WTC11 (cell line): ENCODE results near the gene OGFR.

Experiments
- CBFB ChIP-seq: sonication (generic); formaldehyde crosslinking; IDR thresholded peaks from 2 replicates; pipeline ENCODE4 v1.8.1; 2022; ENCODE audit warnings: mild to moderate bottlenecking, low read depth, missing genetic modification reagents
- E2F5 ChIP-seq: sonication (generic); formaldehyde crosslinking; IDR thresholded peaks from 2 replicates; pipeline ENCODE4 v1.8.1; 2022; ENCODE audit warnings: mild to moderate bottlenecking, moderate library complexity, missing genetic modification reagents
- ELF4 ChIP-seq: sonication (generic); formaldehyde crosslinking; IDR thresholded peaks from 2 replicates; pipeline ENCODE4 v1.8.1; 2022; ENCODE audit warnings: low read depth, mild to moderate bottlenecking, moderate library complexity, missing genetic modification reagents
- JUN ChIP-seq: sonication (generic); formaldehyde crosslinking; IDR thresholded peaks from 2 replicates; pipeline ENCODE4 v1.8.0; 2023; ENCODE audit warnings: mild to moderate bottlenecking, missing genetic modification reagents
- NFATC4 ChIP-seq: fragments of 250-450 bp; sonication (Bioruptor Pico); IDR thresholded peaks from 2 replicates; pipeline ENCODE4 v1.9.0; 2021; ENCODE audit warnings: mild to moderate bottlenecking
- NR2C2 ChIP-seq: sonication (generic); formaldehyde crosslinking; IDR thresholded peaks from 2 replicates; pipeline ENCODE4 v1.8.0; 2022; ENCODE audit warnings: mild to moderate bottlenecking, missing genetic modification reagents
- USF2 ChIP-seq: sonication (generic); formaldehyde crosslinking; IDR thresholded peaks from 2 replicates; pipeline ENCODE4 v1.8.1; 2023; ENCODE audit warnings: mild to moderate bottlenecking, missing genetic modification reagents, moderate library complexity
- TF ChIP-seq, protein P1 (sequence below): fragments of 200-600 bp; IDR thresholded peaks from 2 replicates; pipeline ENCODE4 v1.8.0; 2022; ENCODE audit warnings: antibody characterized with exemption
- TF ChIP-seq, protein P2 (sequence below): sonication (generic); formaldehyde crosslinking; IDR thresholded peaks from 2 replicates; pipeline ENCODE4 v1.8.1; 2023; ENCODE audit warnings: mild to moderate bottlenecking, missing genetic modification reagents
- TF ChIP-seq, protein P3 (sequence below): fragments of 250-450 bp; sonication (Bioruptor Pico); IDR thresholded peaks from 2 replicates; pipeline ENCODE4 v2.1.2; 2022; ENCODE audit warnings: mild to moderate bottlenecking, moderate library complexity
- TF ChIP-seq, protein P4 (sequence below): sonication (generic); formaldehyde crosslinking; IDR thresholded peaks from 2 replicates; pipeline ENCODE4 v1.8.0; 2023; ENCODE audit warnings: missing genetic modification reagents, mild to moderate bottlenecking, borderline replicate concordance

DNA sequence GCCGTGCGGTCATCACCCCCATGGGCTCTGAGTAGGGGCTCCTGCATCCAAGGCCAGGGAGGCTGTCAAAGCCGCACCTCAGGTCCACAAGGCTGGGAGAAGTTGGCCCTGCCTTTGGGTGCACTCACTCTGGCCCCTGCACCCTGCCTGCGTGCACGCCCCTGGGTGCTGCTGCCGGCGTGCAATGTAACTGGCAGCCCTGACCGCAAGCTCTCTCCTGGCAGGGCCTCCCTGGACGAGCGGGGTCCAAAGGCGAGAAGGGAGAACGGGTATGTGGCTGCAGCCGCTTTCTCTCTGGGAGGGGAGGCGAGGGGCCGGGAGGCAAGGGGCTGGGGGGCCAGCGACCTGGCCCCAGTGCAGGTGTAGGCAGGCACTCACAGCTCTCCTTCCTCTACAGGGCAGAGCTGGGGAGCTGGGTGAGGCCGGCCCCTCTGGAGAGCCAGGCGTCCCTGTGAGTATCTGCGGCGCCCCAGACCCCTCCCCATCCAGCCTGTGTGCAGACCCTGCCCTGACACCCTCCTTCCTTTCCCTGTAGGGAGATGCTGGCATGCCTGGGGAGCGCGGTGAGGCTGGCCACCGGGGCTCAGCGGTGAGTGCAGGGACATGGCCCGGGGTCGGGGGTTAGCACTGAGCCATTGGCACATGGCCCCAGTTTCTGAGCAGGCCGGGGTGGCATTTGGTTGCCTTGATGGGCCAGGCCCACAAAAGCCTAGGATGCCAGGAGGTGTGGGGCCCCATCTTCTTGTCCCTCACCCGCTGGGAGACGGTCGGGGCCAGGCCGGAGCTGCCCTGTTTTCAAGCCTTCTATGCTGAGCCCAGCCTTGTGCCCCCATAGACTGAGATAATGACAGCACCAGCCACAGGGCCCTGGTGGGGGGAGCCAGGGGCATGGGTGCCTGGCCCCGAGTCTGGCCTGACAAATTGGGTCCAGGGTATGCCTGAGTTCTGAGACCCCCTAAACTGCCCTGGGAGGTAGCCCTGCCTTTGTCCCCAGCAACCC is 24.9 kb downstream of the OGFR start:
- TF ChIP-seq, protein P1, sequence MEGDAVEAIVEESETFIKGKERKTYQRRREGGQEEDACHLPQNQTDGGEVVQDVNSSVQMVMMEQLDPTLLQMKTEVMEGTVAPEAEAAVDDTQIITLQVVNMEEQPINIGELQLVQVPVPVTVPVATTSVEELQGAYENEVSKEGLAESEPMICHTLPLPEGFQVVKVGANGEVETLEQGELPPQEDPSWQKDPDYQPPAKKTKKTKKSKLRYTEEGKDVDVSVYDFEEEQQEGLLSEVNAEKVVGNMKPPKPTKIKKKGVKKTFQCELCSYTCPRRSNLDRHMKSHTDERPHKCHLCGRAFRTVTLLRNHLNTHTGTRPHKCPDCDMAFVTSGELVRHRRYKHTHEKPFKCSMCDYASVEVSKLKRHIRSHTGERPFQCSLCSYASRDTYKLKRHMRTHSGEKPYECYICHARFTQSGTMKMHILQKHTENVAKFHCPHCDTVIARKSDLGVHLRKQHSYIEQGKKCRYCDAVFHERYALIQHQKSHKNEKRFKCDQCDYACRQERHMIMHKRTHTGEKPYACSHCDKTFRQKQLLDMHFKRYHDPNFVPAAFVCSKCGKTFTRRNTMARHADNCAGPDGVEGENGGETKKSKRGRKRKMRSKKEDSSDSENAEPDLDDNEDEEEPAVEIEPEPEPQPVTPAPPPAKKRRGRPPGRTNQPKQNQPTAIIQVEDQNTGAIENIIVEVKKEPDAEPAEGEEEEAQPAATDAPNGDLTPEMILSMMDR = no peak
- TF ChIP-seq NR2C2 (CRISPR knock-in tag) = no peak
- TF ChIP-seq USF2 (CRISPR knock-in tag) = no peak
- TF ChIP-seq, protein P2, sequence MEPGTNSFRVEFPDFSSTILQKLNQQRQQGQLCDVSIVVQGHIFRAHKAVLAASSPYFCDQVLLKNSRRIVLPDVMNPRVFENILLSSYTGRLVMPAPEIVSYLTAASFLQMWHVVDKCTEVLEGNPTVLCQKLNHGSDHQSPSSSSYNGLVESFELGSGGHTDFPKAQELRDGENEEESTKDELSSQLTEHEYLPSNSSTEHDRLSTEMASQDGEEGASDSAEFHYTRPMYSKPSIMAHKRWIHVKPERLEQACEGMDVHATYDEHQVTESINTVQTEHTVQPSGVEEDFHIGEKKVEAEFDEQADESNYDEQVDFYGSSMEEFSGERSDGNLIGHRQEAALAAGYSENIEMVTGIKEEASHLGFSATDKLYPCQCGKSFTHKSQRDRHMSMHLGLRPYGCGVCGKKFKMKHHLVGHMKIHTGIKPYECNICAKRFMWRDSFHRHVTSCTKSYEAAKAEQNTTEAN (CRISPR knock-in tag) = no peak
- no peak for TF ChIP-seq CBFB (CRISPR knock-in tag)
- TF ChIP-seq ELF4 (CRISPR knock-in tag) = no peak
- no peak for TF ChIP-seq JUN (CRISPR knock-in tag)
- TF ChIP-seq, protein P3, sequence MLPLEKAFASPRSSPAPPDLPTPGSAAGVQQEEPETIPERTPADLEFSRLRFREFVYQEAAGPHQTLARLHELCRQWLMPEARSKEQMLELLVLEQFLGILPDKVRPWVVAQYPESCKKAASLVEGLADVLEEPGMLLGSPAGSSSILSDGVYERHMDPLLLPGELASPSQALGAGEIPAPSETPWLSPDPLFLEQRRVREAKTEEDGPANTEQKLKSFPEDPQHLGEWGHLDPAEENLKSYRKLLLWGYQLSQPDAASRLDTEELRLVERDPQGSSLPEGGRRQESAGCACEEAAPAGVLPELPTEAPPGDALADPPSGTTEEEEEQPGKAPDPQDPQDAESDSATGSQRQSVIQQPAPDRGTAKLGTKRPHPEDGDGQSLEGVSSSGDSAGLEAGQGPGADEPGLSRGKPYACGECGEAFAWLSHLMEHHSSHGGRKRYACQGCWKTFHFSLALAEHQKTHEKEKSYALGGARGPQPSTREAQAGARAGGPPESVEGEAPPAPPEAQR (CRISPR knock-in tag) = no peak
- TF ChIP-seq, protein P4, sequence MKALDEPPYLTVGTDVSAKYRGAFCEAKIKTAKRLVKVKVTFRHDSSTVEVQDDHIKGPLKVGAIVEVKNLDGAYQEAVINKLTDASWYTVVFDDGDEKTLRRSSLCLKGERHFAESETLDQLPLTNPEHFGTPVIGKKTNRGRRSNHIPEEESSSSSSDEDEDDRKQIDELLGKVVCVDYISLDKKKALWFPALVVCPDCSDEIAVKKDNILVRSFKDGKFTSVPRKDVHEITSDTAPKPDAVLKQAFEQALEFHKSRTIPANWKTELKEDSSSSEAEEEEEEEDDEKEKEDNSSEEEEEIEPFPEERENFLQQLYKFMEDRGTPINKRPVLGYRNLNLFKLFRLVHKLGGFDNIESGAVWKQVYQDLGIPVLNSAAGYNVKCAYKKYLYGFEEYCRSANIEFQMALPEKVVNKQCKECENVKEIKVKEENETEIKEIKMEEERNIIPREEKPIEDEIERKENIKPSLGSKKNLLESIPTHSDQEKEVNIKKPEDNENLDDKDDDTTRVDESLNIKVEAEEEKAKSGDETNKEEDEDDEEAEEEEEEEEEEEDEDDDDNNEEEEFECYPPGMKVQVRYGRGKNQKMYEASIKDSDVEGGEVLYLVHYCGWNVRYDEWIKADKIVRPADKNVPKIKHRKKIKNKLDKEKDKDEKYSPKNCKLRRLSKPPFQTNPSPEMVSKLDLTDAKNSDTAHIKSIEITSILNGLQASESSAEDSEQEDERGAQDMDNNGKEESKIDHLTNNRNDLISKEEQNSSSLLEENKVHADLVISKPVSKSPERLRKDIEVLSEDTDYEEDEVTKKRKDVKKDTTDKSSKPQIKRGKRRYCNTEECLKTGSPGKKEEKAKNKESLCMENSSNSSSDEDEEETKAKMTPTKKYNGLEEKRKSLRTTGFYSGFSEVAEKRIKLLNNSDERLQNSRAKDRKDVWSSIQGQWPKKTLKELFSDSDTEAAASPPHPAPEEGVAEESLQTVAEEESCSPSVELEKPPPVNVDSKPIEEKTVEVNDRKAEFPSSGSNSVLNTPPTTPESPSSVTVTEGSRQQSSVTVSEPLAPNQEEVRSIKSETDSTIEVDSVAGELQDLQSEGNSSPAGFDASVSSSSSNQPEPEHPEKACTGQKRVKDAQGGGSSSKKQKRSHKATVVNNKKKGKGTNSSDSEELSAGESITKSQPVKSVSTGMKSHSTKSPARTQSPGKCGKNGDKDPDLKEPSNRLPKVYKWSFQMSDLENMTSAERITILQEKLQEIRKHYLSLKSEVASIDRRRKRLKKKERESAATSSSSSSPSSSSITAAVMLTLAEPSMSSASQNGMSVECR (CRISPR knock-in tag) = no peak
- no peak for TF ChIP-seq NFATC4 (CRISPR knock-in tag)
- no peak for TF ChIP-seq E2F5 (CRISPR knock-in tag)
